HG02970 (cell line): ENCODE measurements around the gene TCN2.
"Not testable (repeated sequence)": the region's sequence is repeated elsewhere in the genome, so short reads cannot be mapped to it uniquely, and the experiment has no call there.

Experiments
- ATAC-seq: cut with Tn5 transposase; IDR thresholded peaks from one replicate; pipeline ENCODE4 v1.9.1; 2021; ENCODE audit warnings: mild to moderate bottlenecking, moderate library complexity, moderate number of reproducible peaks; ENCODE audit not compliant: unreplicated experiment, low FRiP score

Gene TCN2

DNA sequence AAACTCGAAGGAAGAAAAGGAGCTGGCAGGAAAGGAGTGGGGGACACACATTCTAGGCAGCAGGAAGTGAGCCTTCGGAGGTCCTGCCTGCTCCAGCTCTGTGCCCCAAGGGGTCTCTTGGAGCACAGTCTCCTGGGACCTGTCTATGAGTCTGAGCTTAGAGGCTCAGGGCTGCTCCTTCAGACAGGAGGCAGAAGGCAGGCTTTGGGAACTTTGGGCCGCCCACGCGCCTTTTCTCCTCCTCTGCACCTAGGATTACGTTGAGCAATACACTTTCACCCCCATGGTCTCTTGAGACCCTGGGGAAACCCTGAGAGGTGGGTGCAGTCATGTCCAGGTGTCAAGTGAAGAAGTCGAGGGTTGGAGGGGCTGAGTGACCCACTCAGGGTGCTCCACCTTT, 965 bp downstream of the TCN2 start:
- ATAC-seq, result no peak

DNA sequence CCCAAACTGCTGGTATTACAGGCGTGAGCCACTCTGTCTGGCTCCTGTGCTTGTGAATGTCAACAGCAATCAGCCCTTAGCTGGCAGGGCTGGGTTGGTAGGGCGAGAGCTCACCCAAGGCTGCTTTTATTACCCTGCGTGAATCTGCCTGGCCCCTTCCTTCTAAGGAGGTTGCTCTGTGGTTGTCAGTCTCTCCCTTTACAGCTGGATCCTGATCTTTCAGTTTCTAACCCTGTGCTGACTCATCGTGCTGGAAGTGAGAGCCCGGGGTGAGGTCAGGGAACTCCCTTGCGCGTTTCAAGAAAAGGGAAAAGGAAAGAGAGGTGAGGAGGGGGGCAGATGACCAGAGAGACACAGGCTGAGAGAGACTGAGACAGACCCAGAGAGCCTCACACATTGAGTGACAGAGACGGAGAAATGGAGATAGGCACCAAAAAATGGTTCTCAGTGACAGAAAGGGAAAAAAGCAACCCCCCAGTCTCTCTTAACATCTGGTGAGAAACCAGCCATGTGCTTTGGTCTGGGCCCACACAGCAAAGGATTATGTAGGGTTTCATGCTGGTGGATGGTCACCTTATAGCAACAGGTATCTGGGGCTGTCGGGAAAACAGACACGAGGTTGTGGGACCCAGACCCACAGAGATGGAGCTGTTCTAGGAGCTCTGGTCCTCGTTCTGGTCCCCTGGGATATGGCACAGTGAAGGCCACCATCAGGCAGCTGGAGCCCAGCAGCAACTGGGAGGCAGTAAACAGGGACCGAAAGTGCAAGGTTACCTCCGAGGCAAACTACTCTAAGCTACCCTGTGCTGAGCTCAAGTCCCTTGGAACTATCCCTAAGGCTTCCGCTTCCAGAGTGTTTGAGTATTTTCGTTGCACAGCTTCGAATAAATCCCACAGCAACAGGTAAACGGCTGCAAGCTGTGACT, 2.5 kb downstream of the TCN2 start:
- ATAC-seq, result no peak

- no peak for ATAC-seq
Measured at GRCh38 chr22:30610299-30610698, 3.3 kb downstream of the TCN2 start.

- no peak for ATAC-seq
Measured at GRCh38 chr22:30611197-30611596, 4.2 kb downstream of the TCN2 start.

DNA sequence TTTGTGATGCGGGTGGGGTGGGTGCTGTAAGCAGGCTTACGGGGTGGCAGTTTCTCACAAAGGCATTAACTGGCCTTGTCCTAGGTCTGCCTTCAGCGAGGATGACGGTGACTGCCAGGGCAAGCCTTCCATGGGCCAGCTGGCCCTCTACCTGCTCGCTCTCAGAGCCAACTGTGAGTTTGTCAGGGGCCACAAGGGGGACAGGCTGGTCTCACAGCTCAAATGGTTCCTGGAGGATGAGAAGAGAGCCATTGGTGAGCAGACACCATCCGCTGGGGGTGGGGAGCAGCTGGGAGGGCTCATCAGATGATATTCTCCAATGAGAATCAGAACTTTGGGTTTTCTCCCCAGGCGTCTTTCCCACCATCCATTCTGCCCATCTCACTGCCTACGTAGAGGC, 5.8 kb downstream of the TCN2 start:
- no peak for ATAC-seq

GRCh38 chr22:30614268-30614667, 7.3 kb downstream of the TCN2 start:
- ATAC-seq, result no peak

GRCh38 chr22:30614879-30615278, 7.9 kb downstream of the TCN2 start:
- ATAC-seq, result no peak

DNA sequence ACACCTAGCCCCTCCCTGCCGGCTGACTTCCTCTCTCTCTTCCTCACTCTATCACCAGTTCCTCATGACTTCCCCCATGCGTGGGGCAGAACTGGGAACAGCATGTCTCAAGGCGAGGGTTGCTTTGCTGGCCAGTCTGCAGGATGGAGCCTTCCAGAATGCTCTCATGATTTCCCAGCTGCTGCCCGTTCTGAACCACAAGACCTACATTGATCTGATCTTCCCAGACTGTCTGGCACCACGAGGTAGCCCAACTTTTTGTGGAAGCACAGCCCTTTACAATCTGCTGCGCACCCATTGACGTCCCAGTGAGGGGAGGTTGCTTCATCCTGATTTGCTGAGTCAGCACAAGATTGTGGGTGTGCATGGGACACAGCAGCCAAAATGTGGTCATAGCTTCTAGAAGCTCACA, 8.6 kb downstream of the TCN2 start:
- ATAC-seq, result no peak

DNA sequence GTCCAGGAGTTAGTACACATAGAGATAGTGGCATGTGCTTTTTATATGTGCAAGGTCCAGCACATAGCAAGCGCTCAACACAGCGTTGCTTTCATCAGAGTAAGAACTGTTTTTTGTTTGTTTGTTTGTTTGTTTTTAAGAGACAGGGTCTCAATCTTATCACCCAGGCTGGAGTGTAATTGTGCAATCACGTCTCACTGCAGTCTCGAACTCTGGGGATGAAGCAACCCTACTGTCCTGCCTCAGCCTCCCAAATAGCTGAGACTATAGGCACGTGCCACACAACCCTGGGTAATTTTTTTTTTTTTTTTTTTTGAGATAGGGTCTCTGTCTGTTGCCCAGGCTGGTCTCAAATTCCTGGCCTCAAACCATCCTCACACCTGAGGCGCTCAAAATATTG, 10.8 kb downstream of the TCN2 start:
- no peak for ATAC-seq

DNA sequence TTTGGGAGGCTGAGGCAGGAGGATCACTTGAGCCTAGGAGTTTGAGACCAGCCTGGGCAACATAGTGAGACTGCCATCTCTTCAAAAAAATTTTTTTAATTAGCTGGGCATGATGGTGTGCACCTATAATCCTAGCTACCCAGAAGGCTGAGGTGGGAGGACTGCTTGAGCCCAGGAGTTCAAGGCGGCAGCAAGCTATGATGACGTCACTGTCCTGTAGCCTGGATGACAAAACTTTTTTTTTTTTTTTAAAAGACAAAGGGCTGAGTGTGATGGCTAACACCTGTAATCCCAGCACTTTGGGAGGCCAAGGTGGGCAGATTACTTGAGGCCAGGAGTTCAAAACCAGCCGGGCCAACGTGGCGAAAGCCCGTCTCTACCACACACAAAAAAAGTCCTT, 12.9 kb downstream of the TCN2 start:
- not testable (repeated sequence) for ATAC-seq

DNA sequence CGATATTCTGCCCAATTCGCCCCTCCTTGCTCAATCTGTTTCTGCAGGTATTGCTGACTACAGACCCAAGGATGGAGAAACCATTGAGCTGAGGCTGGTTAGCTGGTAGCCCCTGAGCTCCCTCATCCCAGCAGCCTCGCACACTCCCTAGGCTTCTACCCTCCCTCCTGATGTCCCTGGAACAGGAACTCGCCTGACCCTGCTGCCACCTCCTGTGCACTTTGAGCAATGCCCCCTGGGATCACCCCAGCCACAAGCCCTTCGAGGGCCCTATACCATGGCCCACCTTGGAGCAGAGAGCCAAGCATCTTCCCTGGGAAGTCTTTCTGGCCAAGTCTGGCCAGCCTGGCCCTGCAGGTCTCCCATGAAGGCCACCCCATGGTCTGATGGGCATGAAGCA, 19.4 kb downstream of the TCN2 start:
- no peak for ATAC-seq

DNA sequence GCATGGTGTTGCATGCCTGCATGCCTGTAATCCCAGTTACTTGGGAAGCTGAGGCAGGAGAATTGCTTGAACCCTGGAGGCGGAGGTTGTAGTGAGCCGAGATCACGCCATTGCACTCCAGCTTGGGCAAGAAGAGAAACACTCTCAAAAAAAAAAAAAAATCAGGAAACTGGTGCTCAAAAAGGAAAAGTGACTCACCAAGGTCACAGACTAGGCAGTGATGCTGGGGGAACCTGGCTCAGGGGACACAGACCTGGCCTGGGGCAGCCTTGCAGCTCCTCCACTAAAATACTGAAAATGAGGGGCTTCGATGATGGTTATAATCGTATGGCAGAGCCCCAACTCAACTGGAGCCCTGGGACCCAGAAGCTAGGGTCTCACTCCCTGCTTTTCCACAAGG, 20.5 kb downstream of the TCN2 start:
- ATAC-seq, result no peak

GRCh38 chr22:30628491-30628890, 21.5 kb downstream of the TCN2 start:
- no peak for ATAC-seq

DNA sequence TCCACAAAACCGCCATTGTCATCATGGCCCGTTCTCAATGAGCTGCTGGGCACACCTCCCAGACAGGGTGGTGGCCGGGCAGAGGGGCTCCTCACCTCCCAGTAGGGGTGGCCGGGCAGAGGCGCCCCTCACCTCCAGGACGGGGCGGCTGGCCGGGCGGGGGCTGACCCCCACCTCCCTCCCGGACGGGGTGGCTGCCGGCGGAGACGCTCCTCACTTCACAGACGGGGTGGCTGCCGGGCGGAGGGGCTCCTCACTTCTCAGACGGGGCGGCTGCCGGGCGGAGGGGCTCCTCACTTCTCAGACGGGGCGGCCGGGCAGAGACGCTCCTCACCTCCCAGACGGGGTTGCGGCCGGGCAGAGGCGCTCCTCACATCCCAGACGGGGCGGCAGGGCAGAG, 24.5 kb downstream of the TCN2 start:
- not testable (repeated sequence) for ATAC-seq

GRCh38 chr22:30634471-30635233, 27.7 kb downstream of the TCN2 start:
- ATAC-seq, result peak; percentile 54

GRCh38 chr22:30635273-30636225, 28.6 kb downstream of the TCN2 start, which contains the start of gene SLC35E4:
Gene SLC35E4, plus strand, starts transcription at chr22:30635781. Its CDS starts 670 bp downstream, at chr22:30636451.
- peak; percentile 64 for ATAC-seq

GRCh38 chr22:30636226-30637077, 29.5 kb downstream of the TCN2 start:
- no peak for ATAC-seq

GRCh38 chr22:30637701-30638114, 30.7 kb downstream of the TCN2 start:
- ATAC-seq, result no peak

- no peak for ATAC-seq
Measured at GRCh38 chr22:30640361-30640760, 33.4 kb downstream of the TCN2 start.
